HepG2 (cell line): ENCODE measurements around the gene DPEP3. TPM values are rescaled to one million over a fixed set of nuclear protein-coding genes. Genes with fewer than 3 reads are reported as not detected.

Experiments
- CSRNP1 ChIP-seq: sonication (generic); formaldehyde crosslinking; IDR thresholded peaks from 2 replicates; pipeline ENCODE4 v1.8.1; 2023; ENCODE audit warnings: mild to moderate bottlenecking, missing genetic modification reagents
- DRAP1 ChIP-seq: IDR thresholded peaks from 2 replicates; pipeline ENCODE4 v1.6.1; 2016; ENCODE audit warnings: missing genetic modification reagents, missing compliant biosample characterization
- FOSL2 ChIP-seq: sonication (generic); formaldehyde crosslinking; IDR thresholded peaks from 2 replicates; pipeline ENCODE4 v1.4.0; 2020; ENCODE audit warnings: missing genetic modification reagents
- KAT8 ChIP-seq: IDR thresholded peaks from 2 replicates; pipeline ENCODE4 v1.6.1; 2016; ENCODE audit warnings: missing genetic modification reagents, missing compliant biosample characterization
- MEIS2 ChIP-seq: sonication (generic); formaldehyde crosslinking; IDR thresholded peaks from 2 replicates; pipeline ENCODE4 v1.9.0; 2021; ENCODE audit warnings: mild to moderate bottlenecking, missing genetic modification reagents
- MZF1 ChIP-seq: sonication (generic); formaldehyde crosslinking; IDR thresholded peaks from 2 replicates; pipeline ENCODE4 v1.8.1; 2023; ENCODE audit warnings: mild to moderate bottlenecking, missing genetic modification reagents, borderline replicate concordance
- NCOA2 ChIP-seq: sonication (generic); formaldehyde crosslinking; IDR thresholded peaks from 2 replicates; pipeline ENCODE4 v1.8.0; 2022; ENCODE audit warnings: inconsistent platforms
- NKX3-1 ChIP-seq: sonication (generic); formaldehyde crosslinking; IDR thresholded peaks from 2 replicates; pipeline ENCODE4 v1.5.0; 2020; ENCODE audit warnings: missing genetic modification reagents
- SIX1 ChIP-seq: sonication (generic); formaldehyde crosslinking; IDR thresholded peaks from 2 replicates; pipeline ENCODE4 v1.4.0; 2020; ENCODE audit warnings: missing genetic modification reagents, borderline replicate concordance
- SRSF4 ChIP-seq: fragments of 200-400 bp; formaldehyde crosslinking; IDR thresholded peaks from one replicate; pipeline ENCODE4 v1.6.1; 2018; ENCODE audit warnings: mild to moderate bottlenecking, low read depth, low read length, moderate library complexity; ENCODE audit not compliant: poor library complexity, severe bottlenecking
- STAT6 ChIP-seq: sonication (generic); formaldehyde crosslinking; IDR thresholded peaks from 2 replicates; pipeline ENCODE4 v1.4.0; 2020; ENCODE audit warnings: missing genetic modification reagents, mild to moderate bottlenecking, borderline replicate concordance
- TERF1 ChIP-seq: sonication (generic); formaldehyde crosslinking; IDR thresholded peaks from 2 replicates; pipeline ENCODE4 v1.8.0; 2022; ENCODE audit warnings: mild to moderate bottlenecking, missing genetic modification reagents, moderate library complexity
- XBP1 ChIP-seq: sonication (generic); formaldehyde crosslinking; IDR thresholded peaks from 2 replicates; pipeline ENCODE4 v1.5.0; 2020; ENCODE audit warnings: missing genetic modification reagents
- ZBTB8A ChIP-seq: sonication (generic); formaldehyde crosslinking; IDR thresholded peaks from 2 replicates; pipeline ENCODE4 v1.4.0; 2020; ENCODE audit warnings: mild to moderate bottlenecking, low read depth, missing genetic modification reagents, borderline replicate concordance
- ZMYM2 ChIP-seq: sonication (generic); formaldehyde crosslinking; IDR thresholded peaks from 2 replicates; pipeline ENCODE4 v1.8.0; 2022; ENCODE audit warnings: mild to moderate bottlenecking, missing genetic modification reagents
- ZNF317 ChIP-seq: sonication (generic); formaldehyde crosslinking; IDR thresholded peaks from 2 replicates; pipeline ENCODE4 v1.5.0; 2020; ENCODE audit warnings: mild to moderate bottlenecking, missing genetic modification reagents
- ZNF441 ChIP-seq: sonication (generic); formaldehyde crosslinking; IDR thresholded peaks from 2 replicates; pipeline ENCODE4 v1.7.0; 2021; ENCODE audit warnings: missing genetic modification reagents, borderline replicate concordance
- ZNF556 ChIP-seq: sonication (generic); formaldehyde crosslinking; IDR thresholded peaks from 2 replicates; pipeline ENCODE4 v1.4.0; 2020; ENCODE audit warnings: mild to moderate bottlenecking, missing genetic modification reagents, borderline replicate concordance
- ZNF569 ChIP-seq: sonication (generic); formaldehyde crosslinking; IDR thresholded peaks from 2 replicates; pipeline ENCODE4 v1.5.0; 2020; ENCODE audit warnings: mild to moderate bottlenecking, missing genetic modification reagents, moderate library complexity, borderline replicate concordance
- ZUFSP ChIP-seq: sonication (generic); formaldehyde crosslinking; IDR thresholded peaks from 2 replicates; pipeline ENCODE4 v1.9.0; 2021; ENCODE audit warnings: missing genetic modification reagents, mild to moderate bottlenecking, borderline replicate concordance
- polyA plus RNA-seq, 8 experiments: library from polyadenylated mRNA; depleted of rRNA in 3 of 8; stranded (reverse) in 7 of 8; unstranded in 1 of 8; fragments of >200 nt; fragmentation: Illumina TruSeq in 4 of 8; extraction: Trizol in 4 of 8; gene quantifications; 2 replicates each; pipeline versions ENCODE4 v1.2.1 to v1.2.3, GENCODE V29; 2011 to 2016; ENCODE audit warnings: low read depth in 4 of 8, missing spikeins in 1 of 8, mixed read lengths in 1 of 8; ENCODE audit not compliant: insufficient read depth in 1 of 8
- total RNA-seq, 5 experiments: library from RNA; depleted of rRNA; stranded (reverse); fragments of >200 nt; fragmentation: Illumina TruSeq; extraction: Trizol; gene quantifications; 2 replicates each; pipeline ENCODE4 v1.2.3, GENCODE V29; 2016; ENCODE audit warnings: low read depth in 1 of 5

The DPEP3 gene
- total and polyA plus RNA-seq, 2 of the 13 experiments (the other 11 are each of a cell fraction or from before 2014, with no cell fraction given) = not detected

GRCh38 chr16:67939507-67940445 is 40.5 kb downstream of the DPEP3 start (continued):
- TF ChIP-seq TERF1 (no peak), ZBTB8A (CRISPR knock-in tag) (no peak), CSRNP1 (no peak), NCOA2 (CRISPR knock-in tag) (no peak), DRAP1 (CRISPR knock-in tag) (no peak), SRSF4 (no peak), ZNF569 (no peak), ZNF556 (CRISPR knock-in tag) (no peak), XBP1 (no peak), ZMYM2 (CRISPR knock-in tag) (no peak), MZF1 (no peak), KAT8 (CRISPR knock-in tag) (no peak), STAT6 (CRISPR knock-in tag) (no peak), ZNF317 (no peak), NKX3-1 (no peak), MEIS2 (no peak), FOSL2 (no peak), ZUFSP (CRISPR knock-in tag) (no peak), SIX1 (CRISPR knock-in tag) (no peak), ZNF441 (CRISPR knock-in tag) (no peak)
